ENCODE results near the gene BRD1.

BRD1 gene

GRCh38 chr22:49833340-49834007 lies 5.8 kb upstream of the BRD1 start:
- peaks cover 5% of the 10 kb centered on the region for H3K4me1 ChIP-seq (ENCODE audit: low read depth, poor library complexity, severe bottlenecking)
- no peak overlapping the region for H2AFZ ChIP-seq (ENCODE audit: low read depth)
- no peak overlapping the region for H3K4me2 ChIP-seq
- no peak overlapping the region for H3K27ac ChIP-seq
- H3K79me2 ChIP-seq (ENCODE audit: insufficient read depth, low read depth) = no peaks in the 10 kb centered on the region
- H3K4me3 ChIP-seq (IDR thresholded peaks at IDR 0.05; ENCODE audit: insufficient read depth, low read depth, low read length) = no peak overlapping the region
- TF ChIP-seq CTCF (conservative IDR thresholded peaks at IDR 0.05; ENCODE audit: low read depth, low read length) = no peak
- no peak overlapping the region for H3K9ac ChIP-seq
- no peaks in the 10 kb centered on the region for H3K36me3 ChIP-seq (ENCODE audit: insufficient read depth)
- no peaks in the 10 kb centered on the region for H4K20me1 ChIP-seq (ENCODE audit: insufficient read depth)
- no peaks in the 10 kb centered on the region for H3K27me3 ChIP-seq (ENCODE audit: insufficient read depth, low read depth)

GRCh38 chr22:49829044-49829853 lies 1.6 kb upstream of the BRD1 start:
- peaks cover 14% of the 10 kb centered on the region for H3K4me1 ChIP-seq (ENCODE audit: low read depth, poor library complexity, severe bottlenecking)
- H3K4me2 ChIP-seq = no peak overlapping the region
- H3K27ac ChIP-seq = no peak overlapping the region; the same call in 1 of the 2 replicates
- H3K27me3 ChIP-seq (ENCODE audit: insufficient read depth, low read depth) = no peaks in the 10 kb centered on the region
- H3K9ac ChIP-seq = no peak overlapping the region
- no peaks in the 10 kb centered on the region for H3K36me3 ChIP-seq (ENCODE audit: insufficient read depth)
- TF ChIP-seq CTCF (conservative IDR thresholded peaks at IDR 0.05; ENCODE audit: low read depth, low read length) = no peak
- no peaks in the 10 kb centered on the region for H4K20me1 ChIP-seq (ENCODE audit: insufficient read depth)
- H2AFZ ChIP-seq (ENCODE audit: low read depth) = no peak overlapping the region
- H3K4me3 ChIP-seq (IDR thresholded peaks at IDR 0.05; ENCODE audit: insufficient read depth, low read depth, low read length) = no peak overlapping the region
- peaks cover 28% of the 10 kb centered on the region for H3K79me2 ChIP-seq (ENCODE audit: insufficient read depth, low read depth)

- peaks cover 34% of the 10 kb centered on the region for H3K79me2 ChIP-seq (ENCODE audit: insufficient read depth, low read depth)
- H3K4me1 ChIP-seq (ENCODE audit: low read depth, poor library complexity, severe bottlenecking) = peaks cover 14% of the 10 kb centered on the region
- H3K27ac ChIP-seq = no peak overlapping the region
- H3K4me2 ChIP-seq = no peak overlapping the region
- H4K20me1 ChIP-seq (ENCODE audit: insufficient read depth) = no peaks in the 10 kb centered on the region
- H3K36me3 ChIP-seq (ENCODE audit: insufficient read depth) = no peaks in the 10 kb centered on the region
- H3K9ac ChIP-seq = no peak overlapping the region
- no peaks in the 10 kb centered on the region for H3K27me3 ChIP-seq (ENCODE audit: insufficient read depth, low read depth)
- H3K4me3 ChIP-seq (IDR thresholded peaks at IDR 0.05; ENCODE audit: insufficient read depth, low read depth, low read length) = no peak overlapping the region
- H2AFZ ChIP-seq (ENCODE audit: low read depth) = no peak overlapping the region
- no peak for TF ChIP-seq CTCF (conservative IDR thresholded peaks at IDR 0.05; ENCODE audit: low read depth, low read length)
Observed at GRCh38 chr22:49828599-49828965, 909 bp upstream of the BRD1 start.

GRCh38 chr22:49827271-49827852 lies 311 bp downstream of the BRD1 start:
- peak overlapping the region; percentile 82; the same call in 1 of the 2 replicates for H3K9ac ChIP-seq
- no peak overlapping the region for H3K4me3 ChIP-seq (IDR thresholded peaks at IDR 0.05; ENCODE audit: insufficient read depth, low read depth, low read length)
- H4K20me1 ChIP-seq (ENCODE audit: insufficient read depth) = no peaks in the 10 kb centered on the region
- H3K4me2 ChIP-seq = no peak overlapping the region
- H3K4me1 ChIP-seq (ENCODE audit: low read depth, poor library complexity, severe bottlenecking) = peaks cover 14% of the 10 kb centered on the region
- no peaks in the 10 kb centered on the region for H3K36me3 ChIP-seq (ENCODE audit: insufficient read depth)
- H3K27me3 ChIP-seq (ENCODE audit: insufficient read depth, low read depth) = no peaks in the 10 kb centered on the region
- peak overlapping the region; percentile 47 for H3K27ac ChIP-seq
- no peak for TF ChIP-seq CTCF (conservative IDR thresholded peaks at IDR 0.05; ENCODE audit: low read depth, low read length)
- peaks cover 45% of the 10 kb centered on the region for H3K79me2 ChIP-seq (ENCODE audit: insufficient read depth, low read depth)
- H2AFZ ChIP-seq (ENCODE audit: low read depth) = no peak overlapping the region
